Measurements from ENCODE around the gene TPX2. TPM values are rescaled to one million over a fixed set of nuclear protein-coding genes. Genes with fewer than 3 reads are reported as not detected.

TPX2 gene
- polyA plus RNA-seq, 2 of the 4 experiments (the other 2 are of a cell fraction): 92.9 TPM

- DNase-seq (ENCODE audit: low read depth in 1 of 2, low spot score in 1 of 2) (no peak), FAIRE-seq (no peak), ATAC-seq (no peak)
- WGBS (ENCODE audit: missing lambda C conversion rate): 96% methylated on average over 1 of the region's 1 CpG
- Histone ChIP-seq H3K9me3 (no peaks in the 10 kb centered on the region), H3K4me2 (no peak overlapping the region), H3K4me3 (no peak overlapping the region), H3K4me1 (peaks cover 11% of the 10 kb centered on the region; the same call in 2 of the 3 replicates), H3K27ac (no peak overlapping the region)
- TF ChIP-seq EHMT2 (IDR thresholded peaks at IDR 0.05; ENCODE audit: low read depth) (no peak), SREBF2 (IDR thresholded peaks at IDR 0.05) (no peak), POLR2A (IDR thresholded peaks at IDR 0.05; ENCODE audit: low read length) (no peak), KDM1A (IDR thresholded peaks at IDR 0.05; ENCODE audit: low read depth) (no peak), BHLHE40 (IDR thresholded peaks at IDR 0.05; ENCODE audit: low read depth, low read length) (no peak), NR3C1 (IDR thresholded peaks at IDR 0.05) (no peak), PHF8 (IDR thresholded peaks at IDR 0.05; ENCODE audit: borderline replicate concordance, low read depth) (no peak), MYC (IDR thresholded peaks at IDR 0.05; ENCODE audit: borderline replicate concordance, low read length) (no peak), HOXA7 (CRISPR knock-in tag; IDR thresholded peaks at IDR 0.05) (no peak), MAX (IDR thresholded peaks at IDR 0.05) (no peak)
- TF ChIP-seq, protein P1, sequence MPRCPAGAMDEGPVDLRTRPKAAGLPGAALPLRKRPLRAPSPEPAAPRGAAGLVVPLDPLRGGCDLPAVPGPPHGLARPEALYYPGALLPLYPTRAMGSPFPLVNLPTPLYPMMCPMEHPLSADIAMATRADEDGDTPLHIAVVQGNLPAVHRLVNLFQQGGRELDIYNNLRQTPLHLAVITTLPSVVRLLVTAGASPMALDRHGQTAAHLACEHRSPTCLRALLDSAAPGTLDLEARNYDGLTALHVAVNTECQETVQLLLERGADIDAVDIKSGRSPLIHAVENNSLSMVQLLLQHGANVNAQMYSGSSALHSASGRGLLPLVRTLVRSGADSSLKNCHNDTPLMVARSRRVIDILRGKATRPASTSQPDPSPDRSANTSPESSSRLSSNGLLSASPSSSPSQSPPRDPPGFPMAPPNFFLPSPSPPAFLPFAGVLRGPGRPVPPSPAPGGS (IDR thresholded peaks at IDR 0.05): no peak
- ChIA-PET POLR2A (interaction anchor here (0.6 kb wide), 1 partner anchor 9 kb away, joined by 3 read pairs; no protein-coding TSS in a partner anchor), CTCF (interaction anchor here (1.3 kb wide), 1 partner anchor 27 kb away, joined by 4 read pairs; no protein-coding TSS in a partner anchor)
Observed at GRCh38 chr20:31751126-31751525, 12.0 kb downstream of the TPX2 start.

DNA sequence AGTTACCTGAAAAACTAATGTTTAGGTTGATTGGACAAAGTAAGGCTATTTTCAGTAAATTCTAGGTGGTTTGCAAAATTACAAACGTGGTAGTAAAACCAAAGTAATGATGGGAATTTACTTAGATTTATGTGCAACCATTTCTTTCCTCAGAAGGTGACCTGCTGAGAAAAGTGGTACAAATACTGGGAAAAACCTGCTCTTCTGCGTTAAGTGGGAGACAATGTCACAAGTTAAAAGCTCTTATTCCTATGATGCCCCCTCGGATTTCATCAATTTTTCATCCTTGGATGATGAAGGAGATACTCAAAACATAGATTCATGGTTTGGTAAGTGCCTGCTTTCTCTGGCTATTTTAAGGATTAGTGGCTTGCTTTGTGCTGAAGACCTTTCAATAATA, 18.2 kb downstream of the TPX2 start:
- DNase-seq (ENCODE audit: low read depth in 1 of 2, low spot score in 1 of 2): no peak

DNA sequence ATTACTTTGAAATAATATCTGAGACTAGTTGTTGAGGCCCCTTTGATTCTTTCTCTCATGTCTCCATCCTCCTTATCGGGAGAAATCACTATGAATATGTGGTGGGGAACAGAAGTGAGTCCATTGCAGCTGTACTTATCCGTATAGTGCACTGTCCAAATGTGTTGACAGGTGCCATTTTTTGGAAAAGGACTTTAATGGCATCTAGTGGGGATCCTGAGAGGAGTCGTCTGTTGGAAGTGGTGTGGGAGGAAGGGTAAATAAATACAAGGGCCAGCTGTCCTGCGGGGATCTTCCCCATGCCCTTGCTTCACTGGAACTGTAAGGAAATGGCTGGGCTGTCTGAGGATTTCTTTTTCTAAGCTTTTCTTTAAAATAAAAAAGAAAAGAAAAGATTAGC, 19.4 kb downstream of the TPX2 start:
- no peak for FAIRE-seq
- DNase-seq (ENCODE audit: low read depth in 1 of 2, low spot score in 1 of 2): no peak
- TF ChIP-seq CTCF (IDR thresholded peaks at IDR 0.05) (no peak), NR3C1 (IDR thresholded peaks at IDR 0.05) (no peak), RAD21 (conservative IDR thresholded peaks at IDR 0.05 in 1 of 2, IDR thresholded peaks at IDR 0.05 in 1 of 2) (no peak), CBX8 (IDR thresholded peaks at IDR 0.05) (no peak)
- TF ChIP-seq, protein P2, sequence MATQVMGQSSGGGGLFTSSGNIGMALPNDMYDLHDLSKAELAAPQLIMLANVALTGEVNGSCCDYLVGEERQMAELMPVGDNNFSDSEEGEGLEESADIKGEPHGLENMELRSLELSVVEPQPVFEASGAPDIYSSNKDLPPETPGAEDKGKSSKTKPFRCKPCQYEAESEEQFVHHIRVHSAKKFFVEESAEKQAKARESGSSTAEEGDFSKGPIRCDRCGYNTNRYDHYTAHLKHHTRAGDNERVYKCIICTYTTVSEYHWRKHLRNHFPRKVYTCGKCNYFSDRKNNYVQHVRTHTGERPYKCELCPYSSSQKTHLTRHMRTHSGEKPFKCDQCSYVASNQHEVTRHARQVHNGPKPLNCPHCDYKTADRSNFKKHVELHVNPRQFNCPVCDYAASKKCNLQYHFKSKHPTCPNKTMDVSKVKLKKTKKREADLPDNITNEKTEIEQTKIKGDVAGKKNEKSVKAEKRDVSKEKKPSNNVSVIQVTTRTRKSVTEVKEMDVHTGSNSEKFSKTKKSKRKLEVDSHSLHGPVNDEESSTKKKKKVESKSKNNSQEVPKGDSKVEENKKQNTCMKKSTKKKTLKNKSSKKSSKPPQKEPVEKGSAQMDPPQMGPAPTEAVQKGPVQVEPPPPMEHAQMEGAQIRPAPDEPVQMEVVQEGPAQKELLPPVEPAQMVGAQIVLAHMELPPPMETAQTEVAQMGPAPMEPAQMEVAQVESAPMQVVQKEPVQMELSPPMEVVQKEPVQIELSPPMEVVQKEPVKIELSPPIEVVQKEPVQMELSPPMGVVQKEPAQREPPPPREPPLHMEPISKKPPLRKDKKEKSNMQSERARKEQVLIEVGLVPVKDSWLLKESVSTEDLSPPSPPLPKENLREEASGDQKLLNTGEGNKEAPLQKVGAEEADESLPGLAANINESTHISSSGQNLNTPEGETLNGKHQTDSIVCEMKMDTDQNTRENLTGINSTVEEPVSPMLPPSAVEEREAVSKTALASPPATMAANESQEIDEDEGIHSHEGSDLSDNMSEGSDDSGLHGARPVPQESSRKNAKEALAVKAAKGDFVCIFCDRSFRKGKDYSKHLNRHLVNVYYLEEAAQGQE (IDR thresholded peaks at IDR 0.05): no peak
- ATAC-seq: no peak
- 70% methylated on average over 4 of the region's 4 CpGs for WGBS (ENCODE audit: missing lambda C conversion rate)
- Histone ChIP-seq H3K4me3 (no peak overlapping the region), H3K9me3 (no peaks in the 10 kb centered on the region), H3K4me1 (peaks cover 6% of the 10 kb centered on the region; the same call in 1 of the 3 replicates), H3K27ac (no peak overlapping the region), H3K4me2 (no peak overlapping the region)
- ChIA-PET CTCF (interaction anchor here (0.7 to 3.4 kb wide), 2 partner anchors 34 to 45 kb away, joined by 3 to 14 read pairs; no protein-coding TSS in a partner anchor), POLR2A (no interaction called here)

More for the DNA sequence above, 18.2 kb downstream of the TPX2 start:
- CTCF ChIA-PET: no interaction called here
- TF ChIP-seq, protein P3, sequence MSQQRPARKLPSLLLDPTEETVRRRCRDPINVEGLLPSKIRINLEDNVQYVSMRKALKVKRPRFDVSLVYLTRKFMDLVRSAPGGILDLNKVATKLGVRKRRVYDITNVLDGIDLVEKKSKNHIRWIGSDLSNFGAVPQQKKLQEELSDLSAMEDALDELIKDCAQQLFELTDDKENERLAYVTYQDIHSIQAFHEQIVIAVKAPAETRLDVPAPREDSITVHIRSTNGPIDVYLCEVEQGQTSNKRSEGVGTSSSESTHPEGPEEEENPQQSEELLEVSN (IDR thresholded peaks at IDR 0.05; ENCODE audit: borderline replicate concordance, low read depth): no peak
- TF ChIP-seq, protein P2 (IDR thresholded peaks at IDR 0.05): no peak
- TF ChIP-seq JUNB (IDR thresholded peaks at IDR 0.05): no peak
- H3K4me2 ChIP-seq: no peak overlapping the region
- POLR2A ChIA-PET: no interaction called here
- H3K4me3 ChIP-seq: no peak overlapping the region
- no peak overlapping the region for H3K27ac ChIP-seq
- H3K4me1 ChIP-seq: peaks cover 6% of the 10 kb centered on the region; the same call in 1 of the 3 replicates
- ATAC-seq (no peak), FAIRE-seq (no peak)
- 95% methylated on average over 3 of the region's 3 CpGs for WGBS (ENCODE audit: missing lambda C conversion rate)
- no peaks in the 10 kb centered on the region for H3K9me3 ChIP-seq
